ENCODE results near the gene SCCPDH.

SCCPDH gene, protein sequence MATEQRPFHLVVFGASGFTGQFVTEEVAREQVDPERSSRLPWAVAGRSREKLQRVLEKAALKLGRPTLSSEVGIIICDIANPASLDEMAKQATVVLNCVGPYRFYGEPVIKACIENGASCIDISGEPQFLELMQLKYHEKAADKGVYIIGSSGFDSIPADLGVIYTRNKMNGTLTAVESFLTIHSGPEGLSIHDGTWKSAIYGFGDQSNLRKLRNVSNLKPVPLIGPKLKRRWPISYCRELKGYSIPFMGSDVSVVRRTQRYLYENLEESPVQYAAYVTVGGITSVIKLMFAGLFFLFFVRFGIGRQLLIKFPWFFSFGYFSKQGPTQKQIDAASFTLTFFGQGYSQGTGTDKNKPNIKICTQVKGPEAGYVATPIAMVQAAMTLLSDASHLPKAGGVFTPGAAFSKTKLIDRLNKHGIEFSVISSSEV

DNA sequence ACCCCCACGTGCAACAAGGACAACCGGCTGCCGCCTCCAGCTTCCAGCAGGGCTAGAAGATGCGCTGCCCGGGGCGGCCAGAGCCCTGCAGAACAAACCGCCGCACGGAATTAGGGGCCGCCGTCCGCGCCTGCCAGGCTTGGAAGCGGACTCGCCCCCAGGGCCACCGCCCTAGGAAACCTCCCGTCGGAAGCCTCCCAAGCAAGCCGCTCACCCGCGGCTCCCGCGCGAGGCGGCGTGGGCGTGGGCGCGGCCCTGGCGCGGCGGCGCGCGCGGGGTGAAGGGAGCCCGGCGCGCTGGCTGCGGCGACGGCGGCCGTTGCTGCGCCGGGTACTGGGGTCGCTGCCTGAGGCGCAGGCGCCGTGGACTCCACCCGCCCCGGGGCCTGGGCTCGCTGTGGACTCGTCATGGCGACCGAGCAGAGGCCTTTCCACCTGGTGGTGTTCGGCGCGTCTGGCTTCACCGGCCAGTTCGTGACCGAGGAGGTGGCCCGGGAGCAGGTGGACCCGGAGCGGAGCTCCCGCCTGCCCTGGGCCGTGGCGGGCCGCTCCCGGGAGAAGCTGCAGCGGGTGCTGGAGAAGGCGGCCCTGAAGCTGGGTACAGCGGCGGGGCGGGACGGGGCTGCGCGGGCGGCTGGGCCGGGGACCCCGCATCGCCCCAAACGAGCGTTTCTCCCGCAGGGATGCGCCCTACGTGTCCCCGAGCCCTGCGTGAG, at the start of gene SCCPDH:
SCCPDH (plus strand) TSS at position 394 of the 715 bp plus-strand sequence; CDS start at position 408, 14 bp downstream.
- DNase-seq, result peak; percentile 61 to 77

DNA sequence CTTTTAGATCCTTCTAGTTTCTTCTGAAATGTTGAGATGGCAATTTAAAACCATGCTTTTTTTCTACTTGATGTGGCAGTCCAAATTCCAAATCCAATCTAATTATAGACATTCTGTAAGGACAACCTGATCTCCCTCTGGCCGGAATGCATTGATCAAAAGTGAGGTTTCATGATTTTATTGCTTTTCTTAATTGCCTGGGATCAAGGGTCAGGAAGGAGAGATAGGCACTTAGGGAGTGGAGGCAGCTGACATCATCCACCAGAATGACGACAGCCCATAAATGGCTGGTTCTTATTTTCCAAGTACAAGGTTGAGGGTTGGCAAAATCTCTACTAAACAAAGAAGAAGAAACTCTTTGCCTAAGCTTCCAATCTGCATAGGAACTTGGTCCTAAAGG, 46.4 kb upstream of the SCCPDH start:
- no peak for DNase-seq

DNA sequence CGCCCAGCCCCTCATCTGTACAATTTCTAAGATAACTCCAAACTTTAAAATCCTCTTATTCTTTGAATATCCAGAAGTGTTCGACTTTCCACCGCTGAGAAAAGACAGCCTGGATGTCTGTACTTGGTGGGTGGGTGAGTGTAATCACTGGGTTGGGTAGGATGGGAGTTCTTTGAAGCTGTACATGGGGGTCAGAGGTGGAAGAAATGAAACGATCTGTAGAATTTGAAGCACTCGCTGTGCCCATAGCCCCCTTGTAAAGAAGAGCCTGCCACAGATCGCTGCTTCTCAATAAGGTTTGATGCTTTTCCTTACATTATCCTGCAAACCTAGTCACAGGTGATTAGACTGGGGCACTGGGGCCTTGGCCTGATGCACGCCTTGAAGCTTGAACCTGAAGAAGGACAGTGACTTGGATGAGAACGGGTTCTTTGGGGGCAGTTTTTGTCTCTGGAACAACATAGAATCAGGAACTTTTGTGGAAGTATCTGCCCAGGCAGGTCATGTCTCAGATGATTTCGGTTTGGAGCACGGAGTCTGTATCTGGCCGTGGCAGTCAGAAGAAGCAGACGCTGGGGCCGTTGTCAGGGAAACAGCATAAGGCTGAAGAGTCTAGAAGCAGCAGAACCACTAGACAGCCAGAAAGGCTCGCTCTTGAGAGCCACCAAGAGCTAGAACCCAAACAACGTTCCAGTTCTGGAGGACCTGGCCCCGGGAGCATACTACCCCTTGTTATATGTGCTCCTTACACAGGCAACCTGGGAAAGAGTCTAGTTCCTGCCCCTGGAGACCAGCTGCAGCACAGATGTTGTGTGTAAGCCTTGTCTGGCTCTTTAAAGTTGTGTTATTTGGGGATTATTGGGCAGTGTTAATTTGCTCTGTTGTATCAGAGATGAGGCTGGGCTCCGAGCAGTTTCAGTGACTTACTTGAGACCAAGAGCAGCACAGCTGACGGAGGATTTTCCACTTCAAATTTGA, 45.1 kb upstream of the SCCPDH start:
- DNase-seq, result no peak

DNA sequence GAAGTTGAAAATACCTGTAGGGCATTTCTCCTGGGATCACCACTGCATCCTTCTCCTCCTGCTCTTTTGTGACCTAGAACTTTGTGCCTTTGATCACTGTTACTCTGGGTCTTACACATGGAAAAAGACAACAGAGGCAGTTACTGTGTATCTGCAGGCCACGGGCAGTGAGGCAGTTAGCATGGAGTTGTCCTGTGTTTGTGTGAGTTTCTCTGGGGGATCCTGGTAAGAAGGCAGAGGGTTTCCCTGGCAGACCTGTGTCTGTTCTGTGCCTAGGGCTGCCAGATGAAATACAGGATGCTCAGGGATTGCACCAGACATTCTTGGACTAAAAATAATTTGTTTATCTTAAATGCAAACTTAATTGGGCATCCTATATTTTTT, 44.4 kb upstream of the SCCPDH start:
- DNase-seq, result no peak

DNA sequence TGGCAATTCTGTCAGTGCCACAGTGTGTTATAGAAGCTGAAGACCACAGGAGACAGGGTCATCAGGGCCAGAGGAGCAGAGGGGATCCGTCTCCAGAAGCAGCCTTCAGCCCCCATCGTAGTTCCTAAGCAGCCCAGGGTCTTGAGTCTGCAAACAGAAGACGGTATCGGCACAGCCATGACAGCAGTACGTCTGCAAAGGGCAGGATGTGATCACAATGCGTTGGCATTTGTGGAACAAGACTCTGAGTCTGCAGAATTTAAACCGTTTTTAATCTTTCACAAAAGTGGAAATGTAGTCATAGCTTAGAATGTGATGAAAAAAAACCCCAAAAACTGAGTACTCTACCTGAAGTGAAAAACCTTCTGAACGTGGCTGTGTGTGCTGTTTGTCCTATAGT, 44.0 kb upstream of the SCCPDH start:
- no peak for DNase-seq

DNA sequence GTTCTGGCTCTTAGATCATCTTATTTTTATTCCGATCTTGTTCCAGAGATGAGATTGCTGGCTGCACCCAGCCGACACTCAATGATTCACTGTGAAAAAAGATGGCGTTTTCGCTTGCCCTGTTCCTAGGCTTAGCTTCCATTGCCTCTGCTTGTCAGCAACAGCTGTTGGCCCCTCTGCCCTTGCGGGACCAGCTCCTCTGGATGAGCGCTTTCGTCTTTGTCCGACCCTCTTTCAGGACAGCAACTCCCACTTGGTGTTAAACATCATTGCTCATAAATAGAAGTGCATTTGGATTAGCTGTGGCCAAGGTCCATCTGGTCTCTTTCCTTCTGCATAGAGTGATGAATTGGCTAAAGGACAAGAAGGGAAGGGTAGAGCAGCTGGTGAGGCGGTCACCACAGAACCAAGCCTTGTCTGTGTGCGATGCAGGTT, 43.5 kb upstream of the SCCPDH start:
- no peak for DNase-seq

DNA sequence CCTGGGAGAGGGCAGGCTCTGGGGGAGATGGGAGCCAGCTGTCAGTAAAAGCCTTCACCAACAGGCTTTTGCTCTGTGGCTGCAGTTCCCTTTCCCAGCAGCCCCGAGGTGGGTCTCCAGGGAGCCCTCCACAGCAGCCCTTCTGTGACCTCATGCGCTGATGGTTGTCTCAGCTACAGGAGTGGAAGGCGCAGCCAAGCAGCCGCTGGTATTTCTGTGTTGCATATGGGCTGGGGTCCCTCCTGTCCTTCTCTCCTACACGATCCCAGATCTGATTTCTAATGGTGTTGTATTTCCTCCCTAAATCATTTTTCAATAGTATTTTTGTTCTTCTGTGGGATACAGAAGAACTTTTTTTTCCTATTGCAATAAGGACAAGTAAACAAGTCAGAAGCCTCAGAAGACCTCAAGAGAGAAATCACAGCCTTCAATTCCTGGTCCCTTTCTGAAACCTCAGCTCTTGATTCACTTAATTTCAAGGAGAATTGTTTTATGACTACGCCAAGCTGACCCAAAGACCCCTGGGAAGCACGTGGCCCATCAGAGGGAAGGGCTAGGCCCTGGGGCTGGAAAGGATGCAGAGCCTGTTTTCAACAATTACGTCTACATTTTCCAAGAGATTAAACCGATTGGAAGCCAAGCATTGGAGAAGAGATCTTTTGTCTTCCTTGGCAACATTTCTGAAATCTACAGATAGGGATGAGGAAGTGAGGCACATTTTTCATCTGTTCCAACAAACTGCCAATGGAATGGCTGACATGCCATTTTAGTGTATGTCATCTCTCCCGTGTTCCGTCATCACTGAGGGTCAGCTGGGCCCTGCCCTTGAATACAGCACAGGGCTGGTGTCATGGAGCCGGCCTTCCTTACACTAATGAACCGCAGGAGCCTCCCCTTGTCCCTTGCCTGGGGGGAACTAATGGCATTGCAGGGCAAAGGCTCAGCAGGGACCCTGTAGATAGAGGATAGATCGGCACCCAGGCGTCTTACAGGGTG, 42.0 kb upstream of the SCCPDH start:
- DNase-seq, result no peak

DNA sequence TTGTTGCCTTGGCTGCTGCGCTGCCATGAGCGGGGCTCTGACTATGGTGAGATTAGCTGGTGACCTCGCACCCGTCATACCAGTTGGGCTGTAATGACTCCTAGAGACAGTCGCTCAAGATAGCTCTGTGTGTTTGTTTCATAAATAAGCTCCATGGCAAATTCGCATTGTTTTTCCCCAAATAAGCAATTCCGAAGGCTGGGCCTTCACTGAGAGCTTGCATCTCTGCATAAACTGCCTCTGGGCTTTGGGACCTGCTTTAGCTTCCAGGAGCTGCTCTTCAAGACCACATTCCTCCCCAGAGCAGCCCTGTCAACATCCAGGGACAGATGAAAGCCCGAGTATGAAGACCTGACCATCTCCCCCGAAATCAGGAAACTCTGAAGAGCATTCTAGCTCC, 40.7 kb upstream of the SCCPDH start:
- DNase-seq, result no peak

DNA sequence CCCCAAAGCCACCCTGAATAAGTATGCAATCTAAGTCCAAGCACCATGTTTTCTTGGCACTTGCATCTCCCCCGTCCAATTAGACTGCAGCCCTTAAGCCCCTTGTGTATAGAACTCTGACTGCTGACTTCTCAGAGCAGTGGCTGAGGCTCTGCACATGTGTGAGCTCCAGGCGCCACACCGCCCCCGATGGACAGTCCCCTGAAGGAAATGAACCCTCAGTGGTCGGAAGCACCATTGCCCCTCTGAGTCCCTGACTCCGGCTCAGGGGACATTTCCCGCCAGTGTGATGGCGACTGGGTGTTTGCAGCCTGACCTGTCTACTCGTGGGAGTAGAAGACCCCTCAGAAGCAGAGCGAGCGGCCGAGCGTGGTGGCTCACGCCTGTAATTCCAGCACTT, 37.2 kb upstream of the SCCPDH start:
- DNase-seq, result no peak

DNA sequence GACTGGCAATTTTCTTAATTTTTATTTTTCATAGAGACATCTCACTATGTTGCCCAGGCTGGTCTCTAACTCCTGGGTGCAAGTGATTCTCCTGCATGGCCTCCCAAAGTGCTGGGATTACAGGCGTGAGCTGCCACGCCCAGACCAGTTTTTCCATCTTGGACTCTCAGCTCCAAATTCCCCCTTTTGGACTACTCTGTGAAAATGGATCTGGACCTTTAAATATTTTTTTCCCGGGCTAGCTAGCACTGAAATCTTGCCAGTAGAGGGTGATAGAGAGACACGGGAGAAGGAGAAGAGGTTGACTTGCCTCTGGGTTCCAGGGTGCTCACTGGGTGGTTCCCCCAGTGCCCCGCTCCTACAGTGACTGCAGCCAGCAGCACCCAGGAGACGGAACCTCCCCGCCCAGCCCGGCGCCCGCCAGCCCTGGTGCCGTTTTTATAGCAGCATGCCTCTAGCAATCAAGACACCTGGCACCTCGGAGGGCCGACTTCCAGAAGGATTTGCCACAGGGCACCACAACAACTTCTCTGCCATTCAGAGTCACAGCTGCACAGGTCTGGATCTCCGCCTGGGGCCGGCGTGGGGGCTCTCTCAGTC, 34.7 kb upstream of the SCCPDH start:
- DNase-seq, result peak; percentile 95 to 97

DNA sequence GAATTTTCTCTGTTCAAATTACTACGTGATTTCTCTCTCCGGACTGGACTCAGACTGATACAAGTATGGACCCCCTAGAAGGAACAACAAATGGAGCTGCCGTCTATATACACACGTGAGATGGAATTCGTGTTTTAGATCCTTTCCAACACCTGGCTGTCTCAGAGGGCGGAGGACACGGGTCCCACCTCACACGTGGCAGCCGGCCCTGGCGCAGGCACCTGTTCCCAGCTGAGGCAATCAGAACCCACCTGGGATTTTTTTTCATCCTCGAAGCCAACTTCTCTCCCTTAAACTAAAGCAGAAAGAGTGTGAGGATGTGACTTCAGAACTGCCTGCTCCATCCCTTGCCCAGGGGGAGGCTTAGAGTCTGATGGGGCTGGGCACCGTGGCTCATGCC, 34.1 kb upstream of the SCCPDH start:
- DNase-seq, result peak in 1 of 2 experiments; percentile 50

DNA sequence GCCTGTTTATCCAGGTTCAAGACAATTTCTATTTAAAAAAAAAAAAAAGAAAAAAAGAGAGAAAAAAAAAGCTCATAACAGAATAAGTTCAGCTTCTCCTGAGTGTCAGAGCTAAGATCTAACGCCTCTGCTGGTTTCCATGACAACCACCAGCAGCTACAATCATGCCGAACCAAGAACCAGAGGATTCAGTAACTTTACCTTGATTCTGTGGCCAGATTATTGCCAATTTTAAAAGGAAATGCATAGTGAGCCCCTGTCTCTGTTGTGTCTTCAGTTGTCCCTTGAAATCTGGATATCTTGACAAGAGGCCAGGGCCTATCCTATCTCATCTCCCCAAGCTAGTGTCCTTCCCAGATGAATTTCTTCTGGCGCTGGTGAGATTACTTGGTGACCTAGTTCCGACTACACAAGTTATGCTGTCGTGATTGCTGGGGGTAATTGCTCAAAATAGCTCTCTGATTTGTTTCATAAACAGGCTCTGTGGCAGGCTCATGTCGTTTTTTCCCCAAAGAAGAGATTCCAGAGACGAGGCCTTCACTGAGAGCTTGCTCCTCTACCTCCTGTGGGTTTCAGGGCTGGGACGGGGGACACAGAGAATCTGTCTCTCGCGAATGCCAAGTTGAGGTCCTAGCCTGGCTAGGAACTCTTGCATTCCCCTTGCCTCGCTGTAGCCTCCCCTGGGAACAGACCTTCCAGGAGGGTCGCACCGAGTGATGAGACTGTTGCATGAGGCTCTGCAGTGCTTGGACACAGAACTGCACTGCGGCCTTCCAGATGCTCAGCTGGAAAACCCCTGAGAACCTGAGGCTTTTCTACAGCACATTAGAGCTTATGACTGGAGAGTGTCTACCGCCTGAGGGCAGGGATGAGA, 32.4 kb upstream of the SCCPDH start:
- no peak for DNase-seq

DNA sequence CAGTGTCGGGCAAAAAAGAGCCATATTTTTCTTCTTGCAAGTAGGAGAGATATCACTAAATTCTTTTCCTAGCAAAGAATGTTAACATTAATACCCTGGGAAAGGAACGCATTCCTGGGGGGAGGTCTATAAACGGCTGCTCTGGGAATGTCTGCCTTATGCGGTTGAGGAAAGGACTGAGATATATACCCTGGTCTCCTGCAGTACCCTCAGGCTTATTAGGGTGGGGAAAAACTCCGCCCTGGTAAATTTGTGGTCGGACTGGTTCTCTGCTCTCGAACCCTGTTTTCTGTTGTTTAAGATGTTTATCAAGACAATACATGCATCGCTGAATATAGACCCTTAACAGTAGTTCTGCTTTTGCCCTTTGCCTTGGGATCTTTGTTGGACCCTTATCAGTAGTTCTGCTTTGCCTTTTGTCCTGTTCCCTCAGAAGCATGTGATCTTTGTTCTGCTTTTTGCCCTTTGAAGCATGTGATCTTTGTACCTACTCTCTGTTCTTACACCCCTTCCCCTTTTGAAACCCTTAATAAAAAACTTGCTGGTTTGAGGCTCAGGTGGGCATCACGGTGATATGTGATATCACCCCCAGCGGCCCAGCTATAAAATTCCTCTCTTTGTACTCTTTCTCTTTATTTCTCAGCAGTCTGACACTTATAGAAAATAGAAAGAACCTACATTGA, 29.9 kb upstream of the SCCPDH start:
- peak; percentile 33 to 61 for DNase-seq

DNA sequence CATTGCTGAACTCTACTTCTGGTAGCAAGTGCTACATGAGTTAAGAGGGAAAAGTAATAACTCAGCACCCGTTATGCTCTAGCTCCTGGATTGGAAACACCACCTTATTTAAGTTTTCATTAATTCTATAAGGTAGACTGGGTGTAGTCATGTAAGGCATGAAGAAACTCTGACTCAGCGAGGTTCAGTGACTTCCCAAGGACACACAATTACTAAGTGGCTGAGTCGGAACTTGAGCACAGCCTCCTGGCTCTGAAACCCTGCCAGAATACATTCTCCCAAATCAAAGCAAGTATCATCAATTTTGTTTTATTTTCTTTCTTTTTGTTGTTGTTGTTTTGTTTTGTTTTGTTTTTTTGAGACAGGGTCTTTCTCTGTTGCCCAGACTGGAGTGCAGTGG, 29.1 kb upstream of the SCCPDH start:
- no peak for DNase-seq

DNA sequence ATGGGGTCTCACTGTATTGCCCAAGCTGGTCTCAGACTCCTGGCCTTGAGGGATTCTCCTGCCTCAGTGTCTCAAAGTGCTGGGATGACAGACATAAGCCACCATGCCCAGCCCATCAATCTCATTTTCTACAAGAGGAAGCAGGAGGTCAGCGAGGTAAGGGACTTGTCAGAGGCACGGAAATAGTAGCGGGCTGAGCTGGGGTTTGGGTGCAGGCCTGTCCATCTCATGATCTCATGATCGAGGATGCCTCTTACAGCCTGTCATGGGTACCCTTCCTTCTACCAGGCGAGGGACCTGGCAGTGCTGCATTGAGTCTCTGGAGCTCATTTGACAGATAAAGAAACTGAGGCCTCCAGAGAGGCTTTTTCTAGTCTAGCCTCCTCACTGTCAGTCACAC, 28.5 kb upstream of the SCCPDH start:
- no peak for DNase-seq

DNA sequence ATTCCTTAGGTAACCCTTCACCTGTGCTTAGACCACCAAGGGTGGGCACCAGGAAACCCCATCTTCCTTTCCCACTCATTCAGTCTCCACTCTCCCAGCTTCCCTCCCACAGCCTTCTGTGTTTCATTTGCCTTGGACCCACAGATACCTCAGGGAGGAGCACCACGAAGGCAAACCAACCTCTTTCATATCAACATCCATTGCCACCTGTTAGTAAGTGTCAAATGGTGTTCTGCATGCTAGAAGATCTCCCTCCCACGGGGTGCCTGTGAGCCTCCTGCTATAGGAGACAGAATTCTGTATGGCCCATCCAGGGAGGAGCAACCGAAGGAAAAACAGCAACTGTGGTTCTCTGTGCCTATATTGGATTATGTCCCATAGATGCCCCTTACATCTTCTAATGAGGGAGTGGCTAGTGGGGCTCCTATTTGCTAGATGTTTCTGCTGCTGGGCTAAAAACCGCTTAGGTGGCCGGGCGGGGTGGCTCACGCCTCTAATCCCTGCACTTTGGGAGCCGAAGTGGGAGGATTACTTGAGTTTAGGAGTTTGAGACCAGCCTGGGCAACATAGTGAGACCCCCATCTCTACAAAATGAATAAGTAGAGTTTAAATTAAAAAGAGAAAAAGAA, 25.6 kb upstream of the SCCPDH start:
- DNase-seq, result no peak

DNA sequence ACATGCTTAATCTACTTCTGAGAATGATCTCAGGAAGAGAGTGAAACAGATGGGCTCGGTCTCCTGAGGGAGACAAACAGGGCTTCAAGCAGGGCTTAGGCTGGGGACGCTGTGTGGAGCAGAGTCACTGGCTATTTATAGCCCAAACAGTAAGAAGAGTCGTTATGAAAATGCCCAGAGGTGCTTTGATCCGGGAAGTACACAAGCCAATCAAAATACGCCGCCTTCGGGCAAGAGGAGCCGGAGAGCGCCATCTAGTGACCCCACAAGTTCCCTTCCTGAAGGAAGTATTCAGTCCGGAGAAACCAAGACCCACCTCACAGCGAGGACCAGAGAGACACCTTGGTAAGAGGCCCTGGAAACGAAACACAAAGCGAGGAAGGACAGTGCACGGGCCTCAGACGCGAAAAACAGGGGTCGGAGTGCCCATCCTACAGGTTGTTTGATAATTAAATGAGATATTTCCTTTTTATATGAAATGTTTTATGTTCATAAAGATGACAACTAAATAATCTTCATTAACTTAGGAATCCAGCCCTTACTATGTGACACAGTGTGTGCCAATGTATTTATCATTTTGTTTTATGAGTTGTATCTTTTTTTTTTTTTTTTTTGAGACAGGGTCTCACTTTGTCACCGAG, 25.0 kb upstream of the SCCPDH start:
- DNase-seq, result peak; percentile 98 to 99

DNA sequence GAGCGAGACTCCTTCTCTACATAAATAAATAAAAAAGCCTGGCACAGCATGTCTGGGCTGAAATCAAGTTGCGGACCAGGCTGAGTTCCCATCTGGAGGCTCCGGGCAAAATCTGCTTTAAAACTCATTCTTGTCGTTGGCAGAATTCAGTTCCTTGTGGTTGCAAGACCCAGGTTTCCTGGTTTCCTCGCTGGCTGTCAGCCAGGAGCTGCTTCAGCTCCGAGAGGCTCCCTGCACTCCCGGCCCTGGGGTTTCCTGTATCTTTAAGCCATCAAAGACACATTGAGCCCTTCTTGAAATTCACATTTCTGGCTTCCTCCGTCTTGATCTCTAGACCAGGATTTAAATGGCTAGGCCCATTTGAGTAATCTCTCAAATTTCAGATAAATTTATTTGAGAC, 20.6 kb upstream of the SCCPDH start:
- peak; percentile 96 for DNase-seq

DNA sequence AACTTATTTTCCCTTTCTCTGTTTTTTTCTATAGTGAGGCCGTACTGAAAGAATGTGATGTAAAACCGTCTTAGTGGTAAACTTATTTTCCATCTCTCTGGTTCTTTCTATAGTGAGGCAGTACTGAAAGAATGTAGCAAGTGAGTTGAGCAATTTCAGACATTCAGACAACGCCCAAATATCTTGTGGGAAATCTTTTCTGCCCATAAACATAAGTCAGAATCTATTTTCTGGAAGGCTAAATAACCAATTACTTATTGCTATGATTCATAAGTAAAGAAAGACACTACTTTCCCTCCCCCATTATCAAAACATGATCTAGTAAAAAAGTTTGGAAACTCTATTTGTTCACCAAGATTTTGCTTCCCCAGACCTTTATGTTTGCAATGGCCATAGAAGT, 18.8 kb upstream of the SCCPDH start:
- no peak for DNase-seq
